ENCODE measurements around the gene SLC16A1. TPM values are rescaled to one million over a fixed set of nuclear protein-coding genes. Genes with fewer than 3 reads are reported as not detected.
A peak's percentile ranks its signal among the peaks of the same experiment; 100 is the strongest.

Gene SLC16A1
- total and polyA plus RNA-seq, 2 experiments from 2014 or later = 231 to 593 TPM

DNA sequence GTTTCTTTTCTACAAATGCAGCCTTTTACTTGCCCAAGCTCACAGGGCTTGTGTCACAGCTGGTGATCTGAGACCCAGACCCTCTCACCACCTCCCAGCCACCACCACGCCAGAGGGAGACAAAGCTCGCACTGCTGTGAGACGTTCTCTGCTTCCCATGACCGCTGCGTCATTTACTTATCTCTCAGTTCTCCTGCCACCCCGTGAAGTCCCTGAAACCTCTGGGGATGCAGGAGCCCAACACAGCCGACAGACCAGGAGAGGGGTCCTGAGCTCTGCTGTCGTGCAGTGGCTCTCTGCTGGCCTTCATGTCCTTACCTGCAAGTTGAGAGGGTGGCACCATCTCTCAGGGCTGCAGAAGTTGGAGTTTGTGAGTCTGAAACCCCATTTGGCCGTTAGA, 77.7 kb downstream of the SLC16A1 start:
- no peak for DNase-seq (ENCODE audit: low spot score)
- Histone ChIP-seq H3K27me3 (ENCODE audit: insufficient read depth) (no peaks in the 10 kb centered on the region), H2AFZ (no peak overlapping the region), H3K79me2 (replicated peaks; ENCODE audit: insufficient read depth) (no peaks in the 10 kb centered on the region), H3K4me3 (no peak overlapping the region), H3F3A (replicated peaks; ENCODE audit: low read depth) (0 out of 2 replicates have a peak, but pooled peaks cover 7% of the 10 kb centered on the region), H4K20me1 (replicated peaks; ENCODE audit: insufficient read depth) (no peaks in the 10 kb centered on the region), H3K27ac (ENCODE audit: low read depth) (no peak overlapping the region), H3K9me2 (ENCODE audit: insufficient read depth) (no peaks in the 10 kb centered on the region), H3K36me3 (ENCODE audit: insufficient read depth) (no peaks in the 10 kb centered on the region), H3K4me1 (ENCODE audit: insufficient read depth) (peaks cover 8% of the 10 kb centered on the region), H3K4me2 (no peak overlapping the region)
- H3K9me3 Mint-ChIP-seq = no peaks in the 10 kb centered on the region
- ATAC-seq = no peak
- 0 out of 3 replicates have a peak, but pooled peaks cover 4% of the 10 kb centered on the region for H3K36me3 Mint-ChIP-seq (ENCODE audit: low read depth)
- H3K27me3 Mint-ChIP-seq (ENCODE audit: insufficient read depth, low read depth, poor library complexity) = peaks cover 12% of the 10 kb centered on the region
- no peak overlapping the region for H3K4me3 Mint-ChIP-seq
- H3K4me1 Mint-ChIP-seq = peaks cover 33% of the 10 kb centered on the region
- no peak overlapping the region for H3K27ac Mint-ChIP-seq
- TF ChIP-seq ZNF331 (CRISPR knock-in tag; IDR thresholded peaks at IDR 0.05; ENCODE audit: low read depth) = no peak
- TF ChIP-seq, protein P1, sequence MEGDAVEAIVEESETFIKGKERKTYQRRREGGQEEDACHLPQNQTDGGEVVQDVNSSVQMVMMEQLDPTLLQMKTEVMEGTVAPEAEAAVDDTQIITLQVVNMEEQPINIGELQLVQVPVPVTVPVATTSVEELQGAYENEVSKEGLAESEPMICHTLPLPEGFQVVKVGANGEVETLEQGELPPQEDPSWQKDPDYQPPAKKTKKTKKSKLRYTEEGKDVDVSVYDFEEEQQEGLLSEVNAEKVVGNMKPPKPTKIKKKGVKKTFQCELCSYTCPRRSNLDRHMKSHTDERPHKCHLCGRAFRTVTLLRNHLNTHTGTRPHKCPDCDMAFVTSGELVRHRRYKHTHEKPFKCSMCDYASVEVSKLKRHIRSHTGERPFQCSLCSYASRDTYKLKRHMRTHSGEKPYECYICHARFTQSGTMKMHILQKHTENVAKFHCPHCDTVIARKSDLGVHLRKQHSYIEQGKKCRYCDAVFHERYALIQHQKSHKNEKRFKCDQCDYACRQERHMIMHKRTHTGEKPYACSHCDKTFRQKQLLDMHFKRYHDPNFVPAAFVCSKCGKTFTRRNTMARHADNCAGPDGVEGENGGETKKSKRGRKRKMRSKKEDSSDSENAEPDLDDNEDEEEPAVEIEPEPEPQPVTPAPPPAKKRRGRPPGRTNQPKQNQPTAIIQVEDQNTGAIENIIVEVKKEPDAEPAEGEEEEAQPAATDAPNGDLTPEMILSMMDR (conservative IDR thresholded peaks at IDR 0.05; ENCODE audit: low read depth in 2 of 2) = 0 out of 4 replicates have a peak, but pooled peaks of 1 of the 2 experiments have one; percentile 11

DNA sequence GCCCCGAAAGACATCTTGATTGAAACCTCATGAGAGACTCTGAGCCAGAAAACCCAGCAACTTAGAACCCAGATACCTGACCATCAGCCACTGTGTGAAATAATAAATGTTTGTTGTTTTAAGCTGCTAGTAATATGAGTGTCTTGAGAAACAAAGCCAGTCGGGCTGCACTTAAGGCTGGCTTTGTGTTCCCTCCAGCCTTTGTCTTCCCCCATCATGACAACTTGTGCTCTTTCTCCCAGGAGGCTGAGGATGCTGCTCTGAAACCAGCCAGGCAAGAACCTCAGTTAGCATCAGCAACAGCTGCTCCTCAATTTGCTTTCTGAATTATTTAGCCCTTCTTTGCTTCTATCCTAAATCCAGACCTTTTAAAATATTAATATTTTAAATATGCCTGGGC, 78.2 kb downstream of the SLC16A1 start:
- Histone ChIP-seq H2AFZ (no peak overlapping the region), H3K36me3 (ENCODE audit: insufficient read depth) (no peaks in the 10 kb centered on the region), H3F3A (replicated peaks; ENCODE audit: low read depth) (0 out of 2 replicates have a peak, but pooled peaks cover 7% of the 10 kb centered on the region), H3K4me1 (ENCODE audit: insufficient read depth) (peaks cover 14% of the 10 kb centered on the region), H3K9me2 (ENCODE audit: insufficient read depth) (no peaks in the 10 kb centered on the region), H3K27me3 (ENCODE audit: insufficient read depth) (no peaks in the 10 kb centered on the region), H3K27ac (ENCODE audit: low read depth) (no peak overlapping the region), H4K20me1 (replicated peaks; ENCODE audit: insufficient read depth) (no peaks in the 10 kb centered on the region), H3K79me2 (replicated peaks; ENCODE audit: insufficient read depth) (no peaks in the 10 kb centered on the region), H3K4me3 (no peak overlapping the region), H3K4me2 (no peak overlapping the region)
- DNase-seq (ENCODE audit: low spot score) = no peak
- Mint-ChIP-seq H3K9me3 (no peaks in the 10 kb centered on the region), H3K27me3 (ENCODE audit: insufficient read depth, low read depth, poor library complexity) (peaks cover 12% of the 10 kb centered on the region), H3K4me1 (peaks cover 37% of the 10 kb centered on the region), H3K4me3 (no peak overlapping the region), H3K36me3 (ENCODE audit: low read depth) (0 out of 3 replicates have a peak, but pooled peaks cover 4% of the 10 kb centered on the region), H3K27ac (0 out of 2 replicates have a peak overlapping the region, but pooled peaks have one; percentile 19)
- TF ChIP-seq, protein P1 (conservative IDR thresholded peaks at IDR 0.05; ENCODE audit: low read depth in 2 of 2) = no peak
- TF ChIP-seq JUNB (IDR thresholded peaks at IDR 0.05; ENCODE audit: unreplicated experiment) (no peak), STAT1 (IDR thresholded peaks at IDR 0.05; ENCODE audit: unreplicated experiment) (no peak), EZH2 (IDR thresholded peaks at IDR 0.05; ENCODE audit: low read depth, unreplicated experiment) (no peak), EZH2phosphoT487 (IDR thresholded peaks at IDR 0.05; ENCODE audit: unreplicated experiment) (no peak), NANOG (IDR thresholded peaks at IDR 0.05; ENCODE audit: borderline replicate concordance) (no peak), ZNF114 (CRISPR knock-in tag; IDR thresholded peaks at IDR 0.05) (no peak), POLR2AphosphoS5 (IDR thresholded peaks at IDR 0.05; ENCODE audit: low read depth) (no peak)
- TF ChIP-seq, protein P2, sequence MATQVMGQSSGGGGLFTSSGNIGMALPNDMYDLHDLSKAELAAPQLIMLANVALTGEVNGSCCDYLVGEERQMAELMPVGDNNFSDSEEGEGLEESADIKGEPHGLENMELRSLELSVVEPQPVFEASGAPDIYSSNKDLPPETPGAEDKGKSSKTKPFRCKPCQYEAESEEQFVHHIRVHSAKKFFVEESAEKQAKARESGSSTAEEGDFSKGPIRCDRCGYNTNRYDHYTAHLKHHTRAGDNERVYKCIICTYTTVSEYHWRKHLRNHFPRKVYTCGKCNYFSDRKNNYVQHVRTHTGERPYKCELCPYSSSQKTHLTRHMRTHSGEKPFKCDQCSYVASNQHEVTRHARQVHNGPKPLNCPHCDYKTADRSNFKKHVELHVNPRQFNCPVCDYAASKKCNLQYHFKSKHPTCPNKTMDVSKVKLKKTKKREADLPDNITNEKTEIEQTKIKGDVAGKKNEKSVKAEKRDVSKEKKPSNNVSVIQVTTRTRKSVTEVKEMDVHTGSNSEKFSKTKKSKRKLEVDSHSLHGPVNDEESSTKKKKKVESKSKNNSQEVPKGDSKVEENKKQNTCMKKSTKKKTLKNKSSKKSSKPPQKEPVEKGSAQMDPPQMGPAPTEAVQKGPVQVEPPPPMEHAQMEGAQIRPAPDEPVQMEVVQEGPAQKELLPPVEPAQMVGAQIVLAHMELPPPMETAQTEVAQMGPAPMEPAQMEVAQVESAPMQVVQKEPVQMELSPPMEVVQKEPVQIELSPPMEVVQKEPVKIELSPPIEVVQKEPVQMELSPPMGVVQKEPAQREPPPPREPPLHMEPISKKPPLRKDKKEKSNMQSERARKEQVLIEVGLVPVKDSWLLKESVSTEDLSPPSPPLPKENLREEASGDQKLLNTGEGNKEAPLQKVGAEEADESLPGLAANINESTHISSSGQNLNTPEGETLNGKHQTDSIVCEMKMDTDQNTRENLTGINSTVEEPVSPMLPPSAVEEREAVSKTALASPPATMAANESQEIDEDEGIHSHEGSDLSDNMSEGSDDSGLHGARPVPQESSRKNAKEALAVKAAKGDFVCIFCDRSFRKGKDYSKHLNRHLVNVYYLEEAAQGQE (IDR thresholded peaks at IDR 0.05; ENCODE audit: unreplicated experiment) = no peak
- no peak; the same call in 2 of the 3 replicates for ATAC-seq

All from GM23338 (cell line).